D721Med (cell line): ENCODE results near the gene ANGEL2.

Experiments
- DNase-seq: peaks from one replicate; pipeline ENCODE4 v3.0.0; 2011; ENCODE audit warnings: low spot score; ENCODE audit not compliant: insufficient read length
- FAIRE-seq: peaks from 2 replicates; lab custom pipeline; 2011; peaks lifted over from hg19 to GRCh38; lab: Jason Lieb, UNC
- TF ChIP-seq, protein P1 (sequence below): IDR thresholded peaks from 2 replicates; pipeline ENCODE4 v1.5.1; 2012; ENCODE audit warnings: mild to moderate bottlenecking, control low read depth; ENCODE audit not compliant: insufficient read depth; ENCODE audit errors: missing control alignments

Gene ANGEL2

DNA sequence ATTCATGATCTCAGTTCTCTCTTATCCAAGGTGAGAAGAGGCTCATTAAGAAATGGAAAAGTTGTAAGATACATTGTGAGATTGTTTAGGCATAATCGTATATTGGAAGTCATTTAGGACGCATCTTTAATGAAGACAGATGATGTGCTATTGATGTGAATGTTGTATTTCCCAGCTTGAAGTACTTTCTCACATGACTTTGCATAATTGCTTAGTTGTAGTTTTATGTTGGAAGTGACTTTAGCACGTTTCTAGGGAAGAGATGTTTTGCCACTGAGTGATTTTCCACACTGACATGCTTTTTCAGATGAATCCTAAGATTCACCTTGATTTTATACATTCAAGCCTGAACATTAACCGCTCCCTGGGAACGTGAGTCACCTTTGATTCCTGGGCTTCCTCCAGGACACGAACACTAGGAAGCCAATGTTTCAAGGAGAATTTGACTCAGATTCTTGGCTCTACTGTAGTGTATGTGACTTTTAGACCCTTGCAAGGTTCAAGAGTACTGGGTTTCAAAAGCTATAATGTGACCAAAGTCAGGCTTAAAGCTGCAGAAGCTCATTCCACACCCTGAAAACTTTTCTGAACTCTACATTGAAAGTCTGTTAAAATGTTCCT lies 27.9 kb downstream of the ANGEL2 start:
- no peak for DNase-seq
- TF ChIP-seq, protein P1, sequence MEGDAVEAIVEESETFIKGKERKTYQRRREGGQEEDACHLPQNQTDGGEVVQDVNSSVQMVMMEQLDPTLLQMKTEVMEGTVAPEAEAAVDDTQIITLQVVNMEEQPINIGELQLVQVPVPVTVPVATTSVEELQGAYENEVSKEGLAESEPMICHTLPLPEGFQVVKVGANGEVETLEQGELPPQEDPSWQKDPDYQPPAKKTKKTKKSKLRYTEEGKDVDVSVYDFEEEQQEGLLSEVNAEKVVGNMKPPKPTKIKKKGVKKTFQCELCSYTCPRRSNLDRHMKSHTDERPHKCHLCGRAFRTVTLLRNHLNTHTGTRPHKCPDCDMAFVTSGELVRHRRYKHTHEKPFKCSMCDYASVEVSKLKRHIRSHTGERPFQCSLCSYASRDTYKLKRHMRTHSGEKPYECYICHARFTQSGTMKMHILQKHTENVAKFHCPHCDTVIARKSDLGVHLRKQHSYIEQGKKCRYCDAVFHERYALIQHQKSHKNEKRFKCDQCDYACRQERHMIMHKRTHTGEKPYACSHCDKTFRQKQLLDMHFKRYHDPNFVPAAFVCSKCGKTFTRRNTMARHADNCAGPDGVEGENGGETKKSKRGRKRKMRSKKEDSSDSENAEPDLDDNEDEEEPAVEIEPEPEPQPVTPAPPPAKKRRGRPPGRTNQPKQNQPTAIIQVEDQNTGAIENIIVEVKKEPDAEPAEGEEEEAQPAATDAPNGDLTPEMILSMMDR: no peak
- FAIRE-seq: peak; percentile 71

DNA sequence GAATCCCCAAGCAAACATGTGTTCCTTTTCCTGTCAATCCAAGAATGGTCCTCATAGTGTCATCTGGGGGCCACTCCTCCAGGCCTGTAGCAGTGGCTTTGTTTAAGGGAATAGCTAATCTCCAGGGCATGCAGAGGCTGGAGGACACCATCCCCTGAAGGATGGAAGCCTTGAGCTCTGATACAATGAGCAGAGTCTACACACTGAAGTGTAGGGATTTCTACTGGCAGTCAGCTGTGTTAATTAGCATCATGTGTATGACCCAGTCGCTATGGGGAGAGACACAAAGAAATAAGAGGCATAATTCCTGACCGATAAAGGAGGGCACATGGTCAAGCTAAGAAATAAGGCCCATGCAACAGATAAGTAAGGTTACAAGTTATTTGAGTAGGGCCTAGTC lies 29.1 kb downstream of the ANGEL2 start:
- DNase-seq (no peak), FAIRE-seq (no peak)
- TF ChIP-seq, protein P1: no peak

DNA sequence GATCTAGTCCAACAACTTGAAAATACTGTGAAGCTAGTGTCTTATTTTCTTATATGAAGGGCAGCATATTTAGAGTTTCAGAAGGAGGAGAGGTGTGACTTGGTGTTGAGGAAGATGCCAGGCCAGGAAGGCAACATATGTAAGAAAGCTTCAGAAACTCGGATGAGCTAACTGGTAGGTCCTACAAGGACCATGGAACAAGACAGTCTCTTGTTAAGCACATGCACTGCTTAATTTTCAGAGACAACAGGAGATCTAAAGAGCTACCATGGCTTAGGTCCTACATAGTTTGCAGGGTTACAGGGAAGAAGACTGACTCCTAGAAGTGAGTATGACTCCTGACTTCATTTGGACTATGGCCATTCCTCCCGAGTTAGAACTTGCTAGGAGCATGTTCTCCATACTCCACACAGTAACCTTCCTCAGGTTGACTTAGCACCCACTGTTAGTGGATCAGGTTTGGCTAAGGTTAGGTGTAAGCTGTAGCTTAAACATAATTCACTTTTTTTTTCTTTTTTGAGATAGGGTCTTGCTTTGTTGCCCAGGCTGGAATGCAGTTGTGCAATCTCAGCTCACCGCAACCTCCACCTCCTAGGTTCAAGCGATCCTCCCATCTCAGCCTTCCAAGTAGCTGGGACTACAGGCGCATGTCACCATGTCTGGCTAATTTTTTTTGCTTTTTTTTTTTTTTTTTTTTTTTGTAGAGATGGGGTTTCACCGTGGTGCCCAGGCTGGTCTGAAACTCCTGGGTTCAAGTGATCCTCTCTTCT lies 31.0 kb downstream of the ANGEL2 start:
- DNase-seq (no peak), FAIRE-seq (no peak)
- TF ChIP-seq, protein P1: no peak

DNA sequence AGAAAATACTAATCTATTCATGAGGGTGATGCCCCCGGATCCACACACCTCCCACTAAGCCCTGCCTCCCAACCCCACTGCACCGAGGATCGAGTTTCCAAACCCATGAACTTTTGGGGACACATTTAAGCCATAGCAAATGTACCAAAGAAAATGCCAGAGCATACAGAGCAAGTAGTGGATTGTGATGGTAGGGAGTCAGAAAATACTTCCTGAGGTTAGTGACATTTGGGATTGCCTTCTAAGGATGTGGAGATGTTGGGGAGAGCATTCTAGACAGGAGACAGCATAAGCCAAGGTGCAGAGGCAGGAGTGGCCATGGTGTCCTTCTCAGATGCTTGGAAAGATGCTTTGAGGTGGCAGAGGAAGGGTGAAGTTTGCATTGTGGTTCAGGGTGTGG lies 32.2 kb downstream of the ANGEL2 start:
- TF ChIP-seq, protein P1: no peak
- DNase-seq (no peak), FAIRE-seq (no peak)

DNA sequence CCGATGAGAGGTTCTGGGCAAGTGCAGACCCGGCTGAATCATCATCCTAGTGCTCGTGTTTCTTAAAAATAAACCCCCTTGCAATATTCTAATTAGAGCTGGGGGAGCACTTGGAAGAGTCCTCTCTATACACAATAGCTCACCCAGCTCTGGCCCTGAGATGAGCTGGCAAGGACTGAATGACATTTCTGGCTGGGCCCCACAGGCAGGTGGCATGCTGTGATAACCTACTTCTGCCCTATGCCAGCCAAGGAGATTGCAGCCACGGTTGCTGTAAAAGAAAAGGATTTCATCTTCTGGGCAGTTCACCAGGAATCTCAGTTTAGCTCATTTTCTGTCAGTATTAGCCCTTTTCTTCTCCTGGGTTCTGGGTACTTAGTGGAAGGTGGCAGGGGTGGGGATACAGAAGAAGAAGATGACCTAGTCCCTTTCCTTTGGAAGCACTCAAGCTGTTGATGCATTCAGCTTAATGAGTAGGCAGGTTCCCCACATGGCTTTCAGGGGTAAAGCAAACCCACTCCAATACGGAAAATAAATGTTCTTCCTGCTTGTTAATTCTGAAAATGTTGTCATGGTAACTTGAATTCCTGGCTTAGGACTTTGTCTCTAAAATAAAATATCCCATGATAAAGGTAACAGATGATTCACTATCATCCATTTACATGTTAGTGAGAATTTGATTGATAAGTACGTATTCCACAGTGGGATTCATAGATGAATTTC lies 33.1 kb downstream of the ANGEL2 start:
- FAIRE-seq: no peak
- TF ChIP-seq, protein P1: no peak
- DNase-seq: no peak

DNA sequence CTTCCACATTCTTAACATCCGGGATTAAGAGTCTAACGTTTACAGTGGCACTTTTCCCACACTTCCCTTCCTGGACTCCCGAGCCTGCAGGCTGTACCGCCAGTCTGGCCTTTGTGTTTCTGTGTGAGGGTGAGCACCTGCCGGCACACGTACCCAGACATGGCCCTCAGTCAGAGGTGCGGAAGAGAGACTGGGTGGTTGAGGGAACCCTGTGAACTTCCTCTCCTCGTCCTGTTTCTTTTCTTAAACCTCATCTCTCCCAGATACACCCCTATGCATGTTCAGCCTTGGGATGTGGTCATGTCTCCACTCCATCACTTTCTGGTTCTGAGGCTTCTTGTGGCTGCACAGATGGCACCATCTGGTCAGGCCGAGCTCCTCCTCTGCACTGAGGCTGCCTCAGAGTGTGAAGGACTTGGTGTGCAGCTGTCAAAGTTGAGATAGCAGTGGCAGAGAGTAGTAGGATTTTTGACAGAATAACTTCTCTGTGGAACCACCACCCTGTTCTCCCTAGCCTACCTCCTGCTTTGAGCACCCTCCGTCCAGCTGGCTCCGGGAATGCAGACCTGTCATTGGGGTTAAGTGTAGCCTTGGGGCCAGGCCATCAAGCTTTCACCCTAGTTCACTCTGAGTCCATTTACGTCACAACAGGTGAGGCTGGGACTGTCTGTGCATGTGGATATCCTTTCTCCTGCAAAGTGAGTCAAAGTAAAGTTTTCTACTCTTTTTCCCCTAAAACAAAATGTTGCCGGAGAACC lies 33.9 kb downstream of the ANGEL2 start:
- TF ChIP-seq, protein P1: no peak
- FAIRE-seq (no peak), DNase-seq (no peak)
